ENCODE data around the gene TMEM165. TPM values are rescaled to one million over a fixed set of nuclear protein-coding genes. Genes with fewer than 3 reads are reported as not detected.

TMEM165 gene
- total and polyA plus RNA-seq, 2 donors (not counting 3 experiments of a cell fraction or from before 2014, with no cell fraction given): 144 to 177 TPM

DNA sequence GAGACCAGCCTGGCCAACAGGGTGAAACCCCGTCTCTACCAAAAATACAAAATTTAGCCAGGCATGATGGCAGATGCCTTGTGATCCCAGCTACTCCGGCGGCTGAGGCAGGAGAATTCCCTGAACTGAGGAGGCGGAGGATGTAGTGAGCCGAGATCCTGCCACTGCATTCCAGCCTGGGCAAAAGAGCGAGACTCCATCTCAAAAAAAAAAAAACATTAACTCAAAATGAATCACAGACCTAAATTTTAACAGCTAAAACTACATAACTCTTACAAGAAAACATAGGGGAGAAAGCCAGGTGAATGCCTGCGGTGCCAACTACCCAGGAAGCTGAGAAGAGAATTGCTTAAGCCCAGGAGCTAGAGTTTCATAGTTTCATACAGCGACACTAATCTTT is 54.8 kb downstream of the TMEM165 start:
- dilution Hi-C loops (cut with MboI; ENCODE audit: extremely low pct_ligation_motif_present, low sequenced_read_pairs): no loop called here
- H3K4me2 ChIP-seq (ENCODE audit: insufficient read depth, low read length): no peak overlapping the region
- intact Hi-C loops (cut with micrococcal nuclease): no loop called here
- H3K36me3 ChIP-seq (ENCODE audit: control insufficient read depth in 2 of 2, extremely low read depth in 1 of 2, insufficient read depth in 2 of 2, low read length in 2 of 2): peaks cover 2 to 14% of the 10 kb centered on the region in 2 experiments
- no peak overlapping the region for H2AFZ ChIP-seq (ENCODE audit: low read depth, low read length)
- no peaks in the 10 kb centered on the region for H3K79me2 ChIP-seq (ENCODE audit: control insufficient read depth, insufficient read depth, low read length)
- no peak for DNase-seq (ENCODE audit: low read depth, low spot score)
- H3K4me1 ChIP-seq (ENCODE audit: control insufficient read depth, extremely low read depth, insufficient read depth, low read length): peaks cover 3% of the 10 kb centered on the region
- TF ChIP-seq GATA2 (IDR thresholded peaks at IDR 0.05; ENCODE audit: insufficient read depth, insufficient read length, low read depth, low read length) (no peak), POLR2AphosphoS5 (IDR thresholded peaks at IDR 0.05; ENCODE audit: insufficient read depth, low read depth, low read length) (no peak), CTCF (IDR thresholded peaks at IDR 0.05; ENCODE audit: extremely low read depth in 1 of 2, insufficient read depth in 1 of 2, low read depth in 1 of 2, low read length in 2 of 2) (no peak), EZH2 (IDR thresholded peaks at IDR 0.05; ENCODE audit: borderline replicate concordance, low read depth, low read length, severe bottlenecking) (no peak), JUN (IDR thresholded peaks at IDR 0.05; ENCODE audit: borderline replicate concordance, insufficient read depth, insufficient read length, low read depth) (no peak), POLR2A (IDR thresholded peaks at IDR 0.05; ENCODE audit: low read depth, low read length) (no peak), FOS (IDR thresholded peaks at IDR 0.05; ENCODE audit: borderline replicate concordance, insufficient read depth, low read length) (no peak), MAX (IDR thresholded peaks at IDR 0.05; ENCODE audit: insufficient read depth, insufficient read length) (no peak), MYC (IDR thresholded peaks at IDR 0.05; ENCODE audit: low read depth, low read length) (no peak)
- H3K9me1 ChIP-seq (replicated peaks; ENCODE audit: control insufficient read depth, extremely low read depth, insufficient read depth, low read length): no peaks in the 10 kb centered on the region
- H4K20me1 ChIP-seq (replicated peaks; ENCODE audit: control insufficient read depth, extremely low read depth, insufficient read depth, low read length): peaks cover 2% of the 10 kb centered on the region
- CTCF ChIA-PET: no interaction called here
- no peak overlapping the region for H3K4me3 ChIP-seq (replicated peaks in 1 of 3; ENCODE audit: insufficient read depth in 1 of 3, low read depth in 1 of 3, low read length in 3 of 3)
- no peak overlapping the region for H3K27ac ChIP-seq (ENCODE audit: insufficient read depth, low read depth, low read length)
- FAIRE-seq: no peak
- BruUV-seq (replicated peaks): no TSS peak
- H3K9ac ChIP-seq (replicated peaks; ENCODE audit: extremely low read depth, insufficient read depth, low read length): no peak overlapping the region
- H3K9me3 ChIP-seq (replicated peaks; ENCODE audit: control insufficient read depth, insufficient read depth, low read length): no peaks in the 10 kb centered on the region
- POLR2A ChIA-PET: no interaction called here
- H3K27me3 ChIP-seq (ENCODE audit: control insufficient read depth in 2 of 2, insufficient read depth in 2 of 2, low read length in 2 of 2): no peaks in the 10 kb centered on the region

Measured in endothelial cell of umbilical vein (primary cell).